ENCODE data around the gene PTPRN2. TPM values are rescaled to one million over a fixed set of nuclear protein-coding genes. Genes with fewer than 3 reads are reported as not detected.

PTPRN2 gene
- total and polyA plus RNA-seq, 2 of the 8 experiments (the other 6 are each of a cell fraction or from before 2014, with no cell fraction given), result 2.6 to 4.5 TPM

DNA sequence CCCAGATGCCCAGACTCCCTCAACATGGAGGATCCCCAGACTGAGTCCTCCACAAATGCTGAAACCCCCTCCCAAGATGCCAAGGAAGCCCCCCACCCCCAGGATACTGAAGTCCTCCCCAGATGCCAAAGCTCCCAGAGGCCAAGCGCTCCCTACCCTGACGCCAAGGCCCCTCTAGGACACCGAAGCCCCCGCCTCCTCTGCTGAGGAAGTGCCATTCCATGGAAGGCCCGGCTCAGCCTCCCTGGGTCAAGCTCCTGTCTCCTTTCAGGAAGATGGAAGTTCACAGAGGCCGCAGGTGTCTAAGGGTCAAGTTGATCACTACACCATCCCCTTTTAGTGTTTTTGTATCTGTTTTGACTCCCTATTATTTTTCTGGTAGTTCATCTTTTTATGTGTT is 644.1 kb downstream of the PTPRN2 start (continued):
- TF ChIP-seq SAP30 (IDR thresholded peaks at IDR 0.05; ENCODE audit: insufficient read depth, insufficient replicate concordance, low read length), result no peak
- no peak for TF ChIP-seq JUN (IDR thresholded peaks at IDR 0.05; ENCODE audit: low read depth, low read length)

Measured in H1 (cell line).